Panc1 (cell line): ENCODE results near the gene CDK19.

Source experiments
- CTCF ChIP-seq: fragments of 450-650 bp; IDR thresholded peaks from 2 replicates; pipeline ENCODE4 v1.5.1; 2017; ENCODE audit warnings: mild to moderate bottlenecking
- POLR2AphosphoS5 ChIP-seq: IDR thresholded peaks from 2 replicates; pipeline ENCODE4 v1.6.1; 2012; ENCODE audit warnings: mild to moderate bottlenecking, low read depth, low read length, moderate library complexity
- REST ChIP-seq, 2 experiments: IDR thresholded peaks; 2 replicates each; pipeline ENCODE4 v1.6.1; 2011 to 2012; ENCODE audit warnings: low read depth in 2 of 2, control low read depth in 1 of 2, low read length in 1 of 2, mild to moderate bottlenecking in 1 of 2, moderate library complexity in 1 of 2; ENCODE audit not compliant: insufficient read depth in 1 of 2
- SIN3A ChIP-seq: IDR thresholded peaks from 2 replicates; pipeline ENCODE4 v1.6.1; 2012; ENCODE audit warnings: low read depth, mild to moderate bottlenecking, low read length, moderate library complexity, borderline replicate concordance; ENCODE audit not compliant: insufficient read depth

GRCh38 chr6:110628330-110628729 is 186.9 kb downstream of the CDK19 start:
- TF ChIP-seq CTCF (no peak), REST (IDR thresholded peaks at IDR 0.05; ENCODE audit: insufficient read depth in 1 of 2, low read depth in 2 of 2, low read length in 1 of 2) (no peak), SIN3A (no peak), POLR2AphosphoS5 (no peak)
